Measurements from ENCODE around the gene COX6A1.

Gene COX6A1

GRCh38 chr12:120474616-120474960 lies 36.7 kb downstream of the COX6A1 start:
- no peak overlapping the region for H3K4me3 ChIP-seq (ENCODE audit: low read depth, low read length)

GRCh38 chr12:120475643-120476042 lies 37.7 kb downstream of the COX6A1 start:
- H3K9ac ChIP-seq = no peak overlapping the region
- no peak overlapping the region for H3K27ac ChIP-seq
- no peak overlapping the region for H2AFZ ChIP-seq
- H3K4me1 ChIP-seq = no peaks in the 10 kb centered on the region
- no peak for TF ChIP-seq CTCF (IDR thresholded peaks at IDR 0.05)
- H3K36me3 ChIP-seq (ENCODE audit: control insufficient read depth, insufficient read depth, low read length) = no peaks in the 10 kb centered on the region
- peaks cover 4% of the 10 kb centered on the region for H3K79me2 ChIP-seq
- no peak overlapping the region for H3K4me3 ChIP-seq (ENCODE audit: low read depth, low read length)
- H3K27me3 ChIP-seq (ENCODE audit: control insufficient read depth, insufficient read depth, low read length) = no peaks in the 10 kb centered on the region
- no peak overlapping the region for H3K4me2 ChIP-seq (ENCODE audit: low read length)
- no peaks in the 10 kb centered on the region for H3K9me3 ChIP-seq (ENCODE audit: control insufficient read depth, low read length)

More at GRCh38 chr12:120474616-120474960, 36.7 kb downstream of the COX6A1 start:
- TF ChIP-seq CTCF (IDR thresholded peaks at IDR 0.05) = no peak
- no peak overlapping the region for H2AFZ ChIP-seq
- H3K36me3 ChIP-seq (ENCODE audit: control insufficient read depth, insufficient read depth, low read length) = no peaks in the 10 kb centered on the region
- peaks cover 10% of the 10 kb centered on the region for H3K79me2 ChIP-seq
- H3K27me3 ChIP-seq (ENCODE audit: control insufficient read depth, insufficient read depth, low read length) = no peaks in the 10 kb centered on the region
- H3K9me3 ChIP-seq (ENCODE audit: control insufficient read depth, low read length) = no peaks in the 10 kb centered on the region
- H3K4me1 ChIP-seq = no peaks in the 10 kb centered on the region
- H3K9ac ChIP-seq = no peak overlapping the region
- H3K4me2 ChIP-seq (ENCODE audit: low read length) = no peak overlapping the region
- H3K27ac ChIP-seq = no peak overlapping the region

- no peak overlapping the region for H3K9ac ChIP-seq
- H3K4me3 ChIP-seq (ENCODE audit: low read depth, low read length) = no peak overlapping the region
- H3K9me3 ChIP-seq (ENCODE audit: control insufficient read depth, low read length) = no peaks in the 10 kb centered on the region
- peaks cover 6% of the 10 kb centered on the region for H3K79me2 ChIP-seq
- H2AFZ ChIP-seq = no peak overlapping the region
- H3K27me3 ChIP-seq (ENCODE audit: control insufficient read depth, insufficient read depth, low read length) = no peaks in the 10 kb centered on the region
- no peaks in the 10 kb centered on the region for H3K36me3 ChIP-seq (ENCODE audit: control insufficient read depth, insufficient read depth, low read length)
- H3K4me1 ChIP-seq = no peaks in the 10 kb centered on the region
- no peak overlapping the region for H3K27ac ChIP-seq
- TF ChIP-seq CTCF (IDR thresholded peaks at IDR 0.05) = no peak
- no peak overlapping the region for H3K4me2 ChIP-seq (ENCODE audit: low read length)
Measured at GRCh38 chr12:120479458-120479857, 41.5 kb downstream of the COX6A1 start.

- H3K4me1 ChIP-seq = no peaks in the 10 kb centered on the region
- H3K9me3 ChIP-seq (ENCODE audit: control insufficient read depth, low read length) = no peaks in the 10 kb centered on the region
- no peak overlapping the region for H2AFZ ChIP-seq
- H3K27me3 ChIP-seq (ENCODE audit: control insufficient read depth, insufficient read depth, low read length) = no peaks in the 10 kb centered on the region
- TF ChIP-seq CTCF (IDR thresholded peaks at IDR 0.05) = no peak
- H3K4me3 ChIP-seq (ENCODE audit: low read depth, low read length) = no peak overlapping the region
- H3K4me2 ChIP-seq (ENCODE audit: low read length) = no peak overlapping the region
- H3K27ac ChIP-seq = no peak overlapping the region
- H3K9ac ChIP-seq = no peak overlapping the region
- peaks cover 6% of the 10 kb centered on the region for H3K79me2 ChIP-seq
- H3K36me3 ChIP-seq (ENCODE audit: control insufficient read depth, insufficient read depth, low read length) = no peaks in the 10 kb centered on the region
Measured at GRCh38 chr12:120480211-120480610, 42.3 kb downstream of the COX6A1 start.

GRCh38 chr12:120481022-120481767 lies 43.3 kb downstream of the COX6A1 start:
- no peak overlapping the region for H3K9ac ChIP-seq
- no peaks in the 10 kb centered on the region for H3K9me3 ChIP-seq (ENCODE audit: control insufficient read depth, low read length)
- H3K27me3 ChIP-seq (ENCODE audit: control insufficient read depth, insufficient read depth, low read length) = no peaks in the 10 kb centered on the region
- peaks cover 6% of the 10 kb centered on the region for H3K79me2 ChIP-seq
- H2AFZ ChIP-seq = no peak overlapping the region
- no peak for TF ChIP-seq CTCF (IDR thresholded peaks at IDR 0.05)
- no peaks in the 10 kb centered on the region for H3K4me1 ChIP-seq
- H3K4me3 ChIP-seq (ENCODE audit: low read depth, low read length) = no peak overlapping the region
- H3K36me3 ChIP-seq (ENCODE audit: control insufficient read depth, insufficient read depth, low read length) = no peaks in the 10 kb centered on the region
- no peak overlapping the region for H3K27ac ChIP-seq
- H3K4me2 ChIP-seq (ENCODE audit: low read length) = no peak overlapping the region

Data from parathyroid adenoma (tissue), 2 donors.